Lower lobe of right lung (tissue), 2 donors: ENCODE measurements around the gene SCAPER. TPM values are rescaled to one million over a fixed set of nuclear protein-coding genes. Genes with fewer than 3 reads are reported as not detected.

ENCODE experiments used
- ATAC-seq, 2 donors: fragments of 200-7000 bp; cut with Tn5 transposase; one replicate each; pipeline ENCODE4 v1.9.1; 2020 to 2022; ENCODE audit warnings: mild to moderate bottlenecking in 2 of 2, moderate library complexity in 2 of 2
- DNase-seq: peaks from one replicate; pipeline ENCODE4 v3.0.0-alpha.2; 2020
- H3K27ac ChIP-seq: fragments of 200-600 bp; one replicate; pipeline ENCODE4 v1.8.0; 2022
- H3K27me3 ChIP-seq: fragments of 200-600 bp; one replicate; pipeline ENCODE4 v1.8.0; 2022; ENCODE audit warnings: low read depth
- H3K36me3 ChIP-seq: fragments of 200-600 bp; one replicate; pipeline ENCODE4 v1.8.0; 2022; ENCODE audit warnings: mild to moderate bottlenecking
- H3K4me1 ChIP-seq: fragments of 200-600 bp; one replicate; pipeline ENCODE4 v1.8.0; 2022
- H3K4me3 ChIP-seq: fragments of 200-600 bp; one replicate; pipeline ENCODE4 v1.8.0; 2022; ENCODE audit warnings: mild to moderate bottlenecking
- H3K9me3 ChIP-seq: fragments of 200-600 bp; one replicate; pipeline ENCODE4 v1.8.0; 2022
- CTCF ChIP-seq: fragments of 200-600 bp; IDR thresholded peaks from one replicate; pipeline ENCODE4 v1.8.0; 2022; ENCODE audit warnings: antibody characterized with exemption, mild to moderate bottlenecking
- intact Hi-C: fragments of 100-400 bp; cut with DNase I; formaldehyde crosslinking; loops from one replicate; pipeline ENCODE4 v1.11.0; 2022
- total RNA-seq: library from RNA; stranded (reverse); fragmentation: NEBNext Ultra II Directional; extraction: Animal tissue kit (Norgen Biotek cat#: 25700); gene quantifications from one replicate; pipeline ENCODE4 v1.2.1, GENCODE V29; 2021
- donor health status: DM: no; HTN: yes; CAD: no; lungs with severe emphysema.

Gene SCAPER
- total RNA-seq, 1 donor from 2014 or later, result 34.2 TPM

- DNase-seq (no peak), ATAC-seq (no peak)
- no peak overlapping the region for H3K27ac ChIP-seq
- no peaks in the 10 kb centered on the region for H3K4me1 ChIP-seq
- H3K36me3 ChIP-seq, result peaks cover 21% of the 10 kb centered on the region
- no peaks in the 10 kb centered on the region for H3K9me3 ChIP-seq
- TF ChIP-seq CTCF, result no peak
- intact Hi-C loops, result no loop called here
- no peak overlapping the region for H3K4me3 ChIP-seq
- no peaks in the 10 kb centered on the region for H3K27me3 ChIP-seq
Observed at GRCh38 chr15:76377217-76377616, 527.9 kb downstream of the SCAPER start.

- TF ChIP-seq CTCF, result no peak
- intact Hi-C loops, result no loop called here
- Histone ChIP-seq H3K4me3 (no peak overlapping the region), H3K27ac (no peak overlapping the region), H3K9me3 (no peaks in the 10 kb centered on the region), H3K27me3 (no peaks in the 10 kb centered on the region), H3K4me1 (no peaks in the 10 kb centered on the region), H3K36me3 (peaks cover 25% of the 10 kb centered on the region)
- DNase-seq, result no peak
- no peak for ATAC-seq
Observed at GRCh38 chr15:76376816-76377215, 528.3 kb downstream of the SCAPER start.

GRCh38 chr15:76376029-76376428, 529.1 kb downstream of the SCAPER start:
- Histone ChIP-seq H3K27me3 (no peaks in the 10 kb centered on the region), H3K27ac (no peak overlapping the region), H3K36me3 (peaks cover 26% of the 10 kb centered on the region), H3K9me3 (no peaks in the 10 kb centered on the region), H3K4me3 (no peak overlapping the region), H3K4me1 (no peaks in the 10 kb centered on the region)
- intact Hi-C loops, result no loop called here
- TF ChIP-seq CTCF, result no peak
- ATAC-seq, result peak; percentile 64 to 87
- no peak for DNase-seq

- peaks cover 16% of the 10 kb centered on the region for H3K4me1 ChIP-seq
- H3K9me3 ChIP-seq, result no peaks in the 10 kb centered on the region
- DNase-seq (no peak), ATAC-seq (peak; percentile 66 to 88)
- no peaks in the 10 kb centered on the region for H3K27me3 ChIP-seq
- H3K27ac ChIP-seq, result no peak overlapping the region
- H3K4me3 ChIP-seq, result no peak overlapping the region
- intact Hi-C loops, result no loop called here
- TF ChIP-seq CTCF, result no peak
- peaks cover 13% of the 10 kb centered on the region for H3K36me3 ChIP-seq
Observed at GRCh38 chr15:76368122-76368621, 537.0 kb downstream of the SCAPER start.

- no peaks in the 10 kb centered on the region for H3K27me3 ChIP-seq
- no peak overlapping the region for H3K4me3 ChIP-seq
- no peak for TF ChIP-seq CTCF
- DNase-seq (no peak), ATAC-seq (no peak)
- H3K27ac ChIP-seq, result no peak overlapping the region
- H3K4me1 ChIP-seq, result peaks cover 16% of the 10 kb centered on the region
- no peaks in the 10 kb centered on the region for H3K9me3 ChIP-seq
- no peaks in the 10 kb centered on the region for H3K36me3 ChIP-seq
- intact Hi-C loops, result no loop called here
Observed at GRCh38 chr15:76366714-76367113, 538.4 kb downstream of the SCAPER start.

- ATAC-seq (no peak), DNase-seq (no peak)
- Histone ChIP-seq H3K9me3 (no peaks in the 10 kb centered on the region), H3K4me1 (peaks cover 8% of the 10 kb centered on the region), H3K27ac (no peak overlapping the region), H3K36me3 (no peaks in the 10 kb centered on the region), H3K4me3 (no peak overlapping the region), H3K27me3 (no peaks in the 10 kb centered on the region)
- no peak for TF ChIP-seq CTCF
- intact Hi-C loops, result no loop called here
Observed at GRCh38 chr15:76363251-76363650, 541.9 kb downstream of the SCAPER start.
